ENCODE data around the gene ENTHD1. TPM values are rescaled to one million over a fixed set of nuclear protein-coding genes. Genes with fewer than 3 reads are reported as not detected.
"Not testable (repeated sequence)": the region's sequence is repeated elsewhere in the genome, so short reads cannot be mapped to it uniquely, and the experiment has no call there.

Gene ENTHD1
- total RNA-seq, 1 donor from 2014 or later, result 0.09 TPM

- no peak for DNase-seq (ENCODE audit: low spot score)
Observed at GRCh38 chr22:39900306-39901227, 7.0 kb upstream of the ENTHD1 start, which contains the start of gene GRAP2. Gene GRAP2, plus strand, starts transcription at chr22:39901084. Its CDS starts 46,023 bp downstream, at chr22:39947107.

- no peak for DNase-seq (ENCODE audit: low spot score)
Observed at GRCh38 chr22:39898997-39899396, 5.4 kb upstream of the ENTHD1 start.

- no peak for DNase-seq (ENCODE audit: low spot score)
Observed at GRCh38 chr22:39897841-39898240, 4.3 kb upstream of the ENTHD1 start.

- no peak for DNase-seq (ENCODE audit: low spot score)
Observed at GRCh38 chr22:39896313-39896996, 2.9 kb upstream of the ENTHD1 start.

DNA sequence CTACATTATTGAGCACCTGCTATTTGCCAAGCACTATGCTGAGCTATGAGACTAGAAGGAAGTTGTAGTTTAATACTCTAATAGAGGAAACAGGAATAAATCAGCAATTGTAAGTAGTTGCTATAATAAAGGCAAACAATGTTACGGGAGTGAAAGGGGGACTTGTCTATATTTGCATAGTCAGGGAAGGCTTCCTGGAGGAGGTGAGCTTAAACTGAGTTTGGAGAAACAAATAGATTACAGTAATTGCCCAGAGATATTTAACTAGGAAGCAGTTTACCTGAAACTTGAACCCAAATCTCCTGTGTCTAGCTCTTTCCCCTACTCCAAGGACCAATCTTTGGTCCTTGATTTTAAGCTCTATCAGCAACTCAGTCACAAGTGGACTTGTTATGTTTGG lies 2.1 kb upstream of the ENTHD1 start:
- DNase-seq (ENCODE audit: low spot score), result no peak

DNA sequence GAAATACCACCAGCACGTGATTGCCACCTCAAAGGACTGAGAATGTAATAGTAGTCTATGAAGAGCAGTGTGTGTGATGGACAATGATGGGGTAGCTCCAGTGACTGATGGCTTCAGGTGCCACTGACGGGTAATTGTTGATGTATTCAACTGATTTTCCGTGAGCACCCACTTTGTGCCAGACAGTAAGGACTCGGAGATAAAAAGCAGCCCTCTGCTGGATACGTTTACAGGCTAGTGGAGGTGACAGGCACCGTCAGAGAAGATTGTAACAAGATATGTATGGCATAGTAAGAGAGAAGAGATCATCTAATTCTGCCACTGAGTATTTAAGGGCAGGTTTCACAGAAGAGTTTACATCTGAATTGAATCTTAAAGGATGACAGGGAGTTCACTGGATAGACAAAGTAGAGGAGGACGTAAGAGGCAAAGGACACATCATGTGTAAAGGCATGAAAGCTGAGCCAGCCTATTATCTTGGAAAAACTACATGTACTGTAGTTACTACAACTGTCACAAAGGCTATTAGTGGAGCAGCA lies 1.1 kb upstream of the ENTHD1 start:
- no peak for DNase-seq (ENCODE audit: low spot score)

DNA sequence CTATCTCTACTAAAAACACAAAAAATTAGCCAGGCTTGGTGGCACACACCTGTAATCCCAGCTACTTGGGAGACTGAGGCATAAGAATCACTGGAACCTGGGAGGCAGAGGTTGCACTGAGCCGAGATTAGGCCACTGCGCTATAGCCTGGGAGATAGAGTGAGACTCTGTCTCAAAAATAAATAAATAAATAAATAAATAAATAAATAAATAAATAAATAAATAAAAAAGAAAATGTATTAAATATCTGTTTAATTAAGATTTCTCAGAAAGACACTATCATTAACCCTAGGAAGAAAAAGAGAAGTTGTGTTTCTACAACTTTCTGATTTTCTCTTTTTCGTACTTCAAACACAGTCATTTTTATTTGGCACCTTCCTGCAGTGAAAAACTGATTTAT lies 3.6 kb downstream of the ENTHD1 start:
- DNase-seq (ENCODE audit: low spot score), result not testable (repeated sequence)

DNA sequence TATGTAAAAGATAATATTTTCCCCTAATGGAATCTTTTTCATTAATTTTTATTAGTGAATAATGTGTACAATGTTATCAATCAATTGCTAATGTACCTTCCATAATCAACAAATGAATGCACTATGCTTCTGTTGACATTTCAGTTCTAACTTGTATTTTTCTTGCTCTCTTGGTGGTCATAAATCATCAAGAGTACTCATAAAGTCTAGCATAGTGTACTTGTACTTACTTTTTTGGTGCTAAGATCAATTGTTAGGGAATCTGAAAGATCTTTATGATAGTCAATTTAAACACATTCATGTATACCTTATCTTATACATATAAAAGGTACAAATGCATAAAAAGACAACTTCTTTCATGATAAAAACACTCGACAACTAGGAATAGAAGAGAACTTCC lies 10.5 kb downstream of the ENTHD1 start:
- DNase-seq (ENCODE audit: low spot score), result no peak

DNA sequence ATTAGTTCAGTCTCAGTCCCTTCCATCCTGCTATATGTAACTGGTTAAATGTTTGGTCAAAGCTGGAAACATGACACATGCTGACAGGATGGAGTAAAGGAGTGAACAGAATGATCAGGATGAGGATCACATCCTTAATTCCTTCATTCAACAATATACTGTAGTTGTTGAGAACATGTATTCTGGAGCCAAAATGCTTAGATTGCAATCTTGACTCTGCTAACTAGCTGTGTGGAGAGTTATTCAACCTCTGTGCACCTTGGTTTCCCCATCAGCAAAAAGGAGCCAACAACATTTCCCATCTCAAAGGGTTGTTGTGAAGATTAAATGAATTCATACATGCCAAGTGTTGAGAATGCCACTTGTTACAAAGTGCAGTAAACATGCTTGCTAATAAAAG lies 12.8 kb downstream of the ENTHD1 start:
- no peak for DNase-seq (ENCODE audit: low spot score)

DNA sequence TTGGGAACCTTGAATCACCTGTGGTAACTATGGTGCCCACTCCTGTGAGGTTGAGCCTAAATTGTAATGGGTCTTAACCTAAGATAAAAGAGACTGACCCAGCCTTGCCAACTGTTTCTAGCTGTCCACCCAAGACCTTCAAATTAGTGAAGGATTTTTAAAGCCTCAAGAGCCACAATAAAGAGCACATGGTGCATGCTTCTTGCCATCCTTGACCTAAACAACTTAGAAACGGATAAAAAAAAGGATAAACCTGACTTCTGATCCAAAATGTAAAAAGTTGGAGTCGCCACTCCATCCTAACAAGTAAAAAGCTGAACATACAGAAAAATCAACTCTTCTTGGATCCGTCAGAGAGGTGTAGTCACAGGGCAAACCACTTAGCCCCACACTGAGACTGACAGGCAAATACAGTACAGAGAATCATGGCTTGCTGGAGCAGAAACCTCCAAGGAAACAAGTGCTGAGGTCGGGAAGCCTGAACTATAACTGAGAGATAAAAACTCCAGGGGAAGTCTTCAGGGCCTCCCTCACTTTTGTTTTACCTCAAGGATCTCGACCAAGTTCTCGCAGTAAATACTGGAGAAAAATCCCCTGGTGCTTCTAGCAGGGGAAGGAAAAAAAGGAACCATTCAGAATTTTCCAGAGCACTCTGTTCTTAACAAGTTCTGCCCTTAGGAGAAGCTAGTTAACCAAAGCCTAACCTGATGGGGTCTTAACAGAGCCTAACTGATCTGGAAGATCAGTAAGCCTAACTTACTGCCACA lies 16.3 kb downstream of the ENTHD1 start:
- DNase-seq (ENCODE audit: low spot score), result no peak

- not testable (repeated sequence) for DNase-seq (ENCODE audit: low spot score)
Observed at GRCh38 chr22:39875176-39875885, 18.2 kb downstream of the ENTHD1 start.

- DNase-seq (ENCODE audit: low spot score), result no peak
Observed at GRCh38 chr22:39873965-39874364, 19.6 kb downstream of the ENTHD1 start.

DNA sequence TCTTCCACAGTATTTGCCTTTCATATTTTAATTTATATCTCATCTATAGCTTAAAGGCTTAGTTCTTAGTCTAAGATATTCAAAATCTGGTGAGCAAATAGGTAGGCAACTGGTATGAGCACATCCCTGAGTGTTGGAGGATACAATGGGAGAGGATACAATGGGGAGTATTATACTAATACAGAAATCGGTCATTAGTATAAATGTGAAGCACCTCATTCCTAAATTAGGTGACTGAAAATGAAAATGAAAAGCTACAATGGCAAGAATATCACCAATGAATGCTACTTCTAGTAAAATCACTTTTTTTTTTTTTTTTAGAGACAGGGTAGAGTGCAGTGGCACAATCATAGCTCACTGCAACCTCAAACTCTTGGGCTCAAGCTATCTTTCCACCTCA lies 21.0 kb downstream of the ENTHD1 start:
- DNase-seq (ENCODE audit: low spot score), result no peak

DNA sequence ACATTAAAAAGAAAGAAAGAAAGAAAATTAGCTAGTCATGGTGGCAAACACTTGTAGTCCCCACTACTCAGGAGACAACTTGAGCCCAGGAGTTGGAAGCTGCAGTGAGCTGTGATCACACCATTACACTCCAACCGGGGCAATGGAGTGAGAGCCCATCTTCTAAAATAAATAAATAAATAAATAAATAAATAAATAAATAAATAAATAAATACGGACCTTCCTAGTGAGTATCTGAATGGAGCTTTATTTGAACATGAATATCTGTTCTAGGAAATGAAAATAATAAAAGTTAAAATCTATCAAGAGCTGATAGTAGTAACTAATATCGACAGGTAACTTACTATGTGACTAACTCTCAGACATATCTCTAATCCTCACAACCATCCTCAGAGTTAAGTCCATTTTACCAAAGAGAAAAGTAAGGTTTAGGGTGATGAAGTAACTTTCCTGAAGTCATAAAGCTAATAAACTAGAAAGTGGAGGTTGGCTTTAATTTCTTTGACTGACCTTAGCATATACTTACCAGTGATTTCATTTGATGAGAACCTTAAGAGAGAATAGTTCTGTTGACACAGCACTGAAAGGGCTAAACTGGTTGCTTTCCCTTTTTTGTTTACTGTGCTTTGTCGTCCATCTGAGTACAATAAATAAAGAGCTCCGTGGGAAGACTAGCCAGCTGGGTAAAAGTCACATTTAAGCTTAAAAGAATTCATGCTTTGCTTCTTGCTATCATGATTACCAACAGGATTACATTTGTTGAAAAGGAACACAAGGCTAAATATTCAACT lies 22.4 kb downstream of the ENTHD1 start:
- DNase-seq (ENCODE audit: low spot score), result no peak

GRCh38 chr22:39869797-39870196 lies 23.8 kb downstream of the ENTHD1 start:
- not testable (repeated sequence) for DNase-seq (ENCODE audit: low spot score)

GRCh38 chr22:39868741-39869140 lies 24.8 kb downstream of the ENTHD1 start:
- DNase-seq (ENCODE audit: low spot score), result no peak

GRCh38 chr22:39859903-39860588 lies 33.5 kb downstream of the ENTHD1 start:
- DNase-seq (ENCODE audit: low spot score), result no peak

GRCh38 chr22:39856588-39856987 lies 37.0 kb downstream of the ENTHD1 start:
- DNase-seq (ENCODE audit: low spot score), result no peak

DNA sequence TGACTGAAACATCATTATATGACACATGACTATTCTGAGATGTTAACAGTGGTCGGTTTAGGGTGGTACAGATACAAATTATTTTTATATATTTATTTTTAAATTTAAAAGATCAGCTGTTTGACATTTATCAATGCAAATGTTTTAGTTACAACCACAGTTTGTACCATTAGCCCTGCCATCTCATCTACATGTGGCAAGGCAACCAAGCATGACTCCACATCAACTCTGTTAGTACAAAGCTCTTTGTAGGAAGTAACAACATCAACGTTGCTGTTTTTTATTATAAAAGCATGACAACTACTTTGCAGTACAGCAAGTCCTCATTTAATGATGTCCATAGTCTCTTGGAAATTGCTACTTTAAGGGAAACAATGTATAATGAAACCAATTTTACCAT lies 40.8 kb downstream of the ENTHD1 start:
- no peak for DNase-seq (ENCODE audit: low spot score)
